Epidermal melanocyte (primary cell): ENCODE data around the gene ADM5.

Experiments
- DNase-seq: peaks from one replicate; pipeline ENCODE4 v3.0.0; 2011; ENCODE audit warnings: low spot score; ENCODE audit not compliant: insufficient read length

Gene ADM5

DNA sequence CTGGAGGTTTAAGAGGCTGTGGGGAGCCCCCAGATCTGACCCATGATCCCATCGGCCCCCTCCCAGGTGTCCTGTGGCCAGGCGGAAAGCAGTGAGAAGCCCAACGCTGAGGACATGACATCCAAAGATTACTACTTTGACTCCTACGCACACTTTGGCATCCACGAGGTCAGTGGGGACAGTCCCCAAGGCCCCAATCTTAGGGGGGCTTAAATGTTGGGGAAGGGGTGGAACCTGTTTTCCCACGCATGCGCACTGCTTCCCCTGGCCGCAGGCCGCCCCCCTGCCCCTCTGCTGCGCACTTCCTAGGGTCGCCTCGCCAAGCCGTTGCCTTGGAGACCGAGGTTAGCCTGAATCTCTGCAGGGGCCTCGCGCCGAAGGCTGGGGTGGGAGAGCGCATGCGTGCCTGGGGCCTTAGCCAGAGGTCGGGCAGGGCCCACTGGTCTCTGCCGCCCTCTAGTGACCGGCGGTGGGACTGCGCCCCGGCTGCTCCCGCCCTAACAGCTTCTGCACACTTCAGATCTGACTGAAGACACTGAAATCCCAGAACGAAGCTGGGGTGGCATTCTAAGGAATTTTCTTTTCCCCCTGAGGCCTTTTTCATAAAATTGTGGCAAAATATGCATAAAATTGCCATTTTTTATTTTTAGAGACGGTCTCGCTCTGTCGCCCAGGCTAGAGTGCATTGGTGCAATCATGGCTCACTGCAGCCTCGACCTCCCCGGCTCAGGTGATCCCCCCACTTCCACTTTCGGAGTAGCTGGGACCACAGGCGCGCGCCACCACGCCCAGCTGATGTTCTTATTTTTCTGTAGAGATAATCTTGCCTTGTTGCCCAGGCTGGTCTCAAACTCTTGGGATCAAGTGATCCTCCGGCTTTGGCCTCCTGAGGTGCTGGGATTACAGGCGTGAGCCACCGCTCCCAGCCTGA lies 8.7 kb upstream of the ADM5 start:
- DNase-seq = peak; percentile 97

DNA sequence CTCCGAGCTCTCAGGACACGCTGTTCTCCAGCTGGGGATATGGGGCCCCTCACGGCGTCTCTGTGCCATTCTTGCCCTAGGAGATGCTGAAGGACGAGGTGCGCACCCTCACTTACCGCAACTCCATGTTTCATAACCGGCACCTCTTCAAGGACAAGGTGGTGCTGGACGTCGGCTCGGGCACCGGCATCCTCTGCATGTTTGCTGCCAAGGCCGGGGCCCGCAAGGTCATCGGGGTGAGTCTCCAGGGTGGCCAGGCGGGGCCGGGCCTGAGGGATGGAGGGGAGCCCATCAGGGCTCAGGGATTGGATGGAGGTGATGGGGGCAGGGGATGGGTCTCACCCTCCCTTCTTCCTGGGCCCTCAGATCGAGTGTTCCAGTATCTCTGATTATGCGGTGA lies 7.6 kb upstream of the ADM5 start:
- no peak for DNase-seq

DNA sequence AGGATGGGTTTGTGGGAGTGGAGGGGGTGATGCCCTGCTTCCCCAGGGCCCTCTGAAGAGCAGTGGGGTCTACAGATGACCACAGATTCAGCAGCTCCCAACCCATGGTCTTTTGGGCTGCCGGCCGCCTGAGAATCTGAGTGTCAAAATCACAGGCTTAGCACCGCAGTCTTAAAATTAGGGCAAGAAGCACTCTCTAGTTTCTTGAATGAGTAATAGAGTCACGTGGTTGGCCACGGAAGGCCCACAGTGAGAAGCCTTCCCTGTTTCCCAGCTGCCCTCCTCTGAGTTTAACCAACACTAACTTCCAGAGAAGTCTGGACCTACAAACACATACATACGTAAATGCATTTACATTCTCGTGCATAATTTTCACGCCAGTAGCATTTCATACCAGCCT lies 7.1 kb upstream of the ADM5 start:
- DNase-seq = no peak

DNA sequence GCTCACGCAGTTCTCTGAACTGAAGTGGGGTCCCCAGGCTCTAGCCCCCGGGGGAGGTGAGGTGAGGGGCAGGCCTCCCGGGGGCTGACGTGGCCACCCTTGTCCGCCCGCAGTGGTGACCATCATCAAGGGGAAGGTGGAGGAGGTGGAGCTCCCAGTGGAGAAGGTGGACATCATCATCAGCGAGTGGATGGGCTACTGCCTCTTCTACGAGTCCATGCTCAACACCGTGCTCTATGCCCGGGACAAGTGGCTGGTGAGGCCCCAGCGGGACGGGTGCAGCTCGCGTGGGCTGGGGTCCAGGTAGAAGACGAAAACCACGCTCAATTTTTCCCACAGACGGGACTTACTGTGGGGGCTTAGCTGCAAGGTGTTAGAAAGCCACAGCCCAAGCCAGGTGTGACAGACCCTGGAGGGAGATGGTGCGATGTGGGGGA lies 5.6 kb upstream of the ADM5 start:
- no peak for DNase-seq

DNA sequence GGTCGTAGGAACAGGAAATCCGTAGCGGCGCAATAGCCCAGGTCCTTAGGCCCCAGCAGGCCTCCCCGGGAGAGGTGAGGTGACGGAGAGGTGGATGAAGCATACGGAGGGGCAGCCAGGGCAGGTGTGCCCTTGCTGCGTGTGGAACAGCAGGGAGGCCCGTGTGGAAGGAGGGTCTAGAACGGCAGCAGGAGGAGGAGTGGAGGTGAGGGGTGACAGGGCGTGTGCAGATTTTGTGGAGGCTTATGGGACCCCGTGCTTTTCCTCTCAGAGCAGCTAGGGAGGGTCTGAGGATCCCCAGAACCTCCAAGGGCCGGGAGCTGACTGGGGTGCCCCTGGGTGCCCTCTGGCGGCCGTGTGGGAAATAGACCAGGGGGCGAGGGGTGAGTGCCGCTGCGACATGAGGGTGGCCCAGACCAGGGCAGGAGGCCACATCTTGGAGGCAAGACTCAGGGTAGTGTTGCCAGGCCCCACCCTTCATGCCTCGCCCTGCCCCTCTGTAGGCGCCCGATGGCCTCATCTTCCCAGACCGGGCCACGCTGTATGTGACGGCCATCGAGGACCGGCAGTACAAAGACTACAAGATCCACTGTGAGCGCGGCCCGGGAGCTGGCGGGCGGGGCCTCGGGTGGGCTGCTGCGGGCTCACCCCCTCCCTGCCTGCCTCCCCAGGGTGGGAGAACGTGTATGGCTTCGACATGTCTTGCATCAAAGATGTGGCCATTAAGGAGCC lies 5.0 kb upstream of the ADM5 start:
- DNase-seq = no peak

DNA sequence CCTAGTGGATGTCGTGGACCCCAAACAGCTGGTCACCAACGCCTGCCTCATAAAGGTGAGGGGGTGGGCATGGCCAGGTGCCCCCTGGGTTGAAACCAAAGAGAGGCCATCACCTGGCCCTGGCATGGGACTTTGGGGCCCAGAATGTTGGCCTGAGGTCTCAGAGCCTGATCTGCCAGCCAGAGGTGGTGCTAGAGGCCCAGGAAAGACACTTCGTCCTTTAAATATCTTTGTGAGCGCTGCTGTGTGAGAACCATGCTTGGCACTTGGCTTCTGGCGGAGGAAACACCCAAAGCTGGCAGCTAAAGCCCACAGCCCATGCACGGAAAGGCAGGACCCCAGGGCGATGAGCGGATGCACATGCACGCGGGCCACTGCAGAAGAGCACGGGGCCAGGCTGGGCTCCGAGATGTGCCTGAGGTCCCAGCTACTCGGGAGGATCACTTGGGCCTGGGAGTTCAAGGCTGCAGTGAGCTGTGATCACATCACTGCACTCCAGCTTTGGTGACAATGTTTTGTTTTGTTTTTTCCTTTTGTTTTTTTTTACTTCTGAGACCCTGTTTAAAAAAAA lies 4.3 kb upstream of the ADM5 start:
- DNase-seq = no peak

DNA sequence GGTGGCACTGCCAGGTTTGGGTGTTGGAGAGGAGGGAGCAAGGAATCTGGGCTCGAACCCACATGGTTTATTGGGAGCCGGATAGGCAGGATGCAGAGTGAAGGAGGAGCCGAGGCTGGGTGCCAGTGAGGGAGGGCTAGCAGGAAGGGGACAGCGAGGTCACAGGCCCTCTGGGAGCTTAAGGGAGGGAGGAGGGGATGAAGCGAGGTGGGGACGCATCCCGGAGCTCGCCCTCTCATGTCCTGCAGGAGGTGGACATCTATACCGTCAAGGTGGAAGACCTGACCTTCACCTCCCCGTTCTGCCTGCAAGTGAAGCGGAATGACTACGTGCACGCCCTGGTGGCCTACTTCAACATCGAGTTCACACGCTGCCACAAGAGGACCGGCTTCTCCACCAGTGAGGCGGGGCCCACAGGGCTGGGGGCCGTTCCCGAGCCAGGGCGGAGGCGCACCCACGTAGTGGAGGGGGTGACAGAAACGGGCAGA lies 3.5 kb upstream of the ADM5 start:
- no peak for DNase-seq

DNA sequence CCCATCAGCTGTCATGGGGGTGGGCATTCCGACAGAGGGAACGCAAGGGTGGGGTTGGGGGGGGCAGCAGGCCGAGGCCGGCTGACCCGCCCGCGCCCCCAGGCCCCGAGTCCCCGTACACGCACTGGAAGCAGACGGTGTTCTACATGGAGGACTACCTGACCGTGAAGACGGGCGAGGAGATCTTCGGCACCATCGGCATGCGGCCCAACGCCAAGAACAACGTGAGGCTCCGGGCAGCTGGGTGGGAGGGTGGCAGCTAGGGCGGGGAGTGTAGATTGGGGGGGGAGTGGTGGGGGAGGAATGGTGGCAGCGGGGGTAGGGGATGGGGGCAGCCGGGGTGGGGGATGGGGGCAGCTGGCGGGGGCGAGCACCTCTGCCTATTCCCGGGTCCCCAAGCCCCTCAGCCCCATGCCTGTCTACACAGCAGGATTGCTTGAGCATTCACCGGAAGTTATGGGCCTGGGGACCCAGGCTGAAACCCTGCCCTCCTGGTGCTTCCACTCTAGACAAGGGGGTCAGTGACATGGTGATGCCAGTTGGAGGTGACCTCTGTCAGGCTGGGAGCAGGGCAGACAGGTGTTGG lies 2.8 kb upstream of the ADM5 start:
- no peak for DNase-seq

DNA sequence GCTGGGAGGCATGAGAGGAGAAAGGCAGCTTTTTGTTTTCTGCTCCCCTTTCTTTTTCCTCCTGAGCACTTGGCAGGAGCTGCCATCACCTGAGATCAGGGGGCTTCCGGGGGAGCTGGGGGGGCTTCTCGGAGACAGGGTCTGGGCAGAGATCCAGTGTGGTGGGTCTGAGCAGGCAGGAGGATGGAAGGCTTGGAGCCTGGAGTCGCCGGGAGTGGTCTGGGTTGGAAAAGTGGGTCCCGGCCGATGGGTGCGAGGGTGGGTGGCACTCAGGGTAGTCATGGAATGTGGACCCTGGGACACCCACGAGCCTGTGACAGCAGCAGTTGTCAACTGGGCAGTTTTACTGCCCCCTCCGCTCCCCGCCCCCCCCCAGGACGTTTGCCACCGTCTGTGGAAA lies 2.2 kb upstream of the ADM5 start:
- DNase-seq = no peak

DNA sequence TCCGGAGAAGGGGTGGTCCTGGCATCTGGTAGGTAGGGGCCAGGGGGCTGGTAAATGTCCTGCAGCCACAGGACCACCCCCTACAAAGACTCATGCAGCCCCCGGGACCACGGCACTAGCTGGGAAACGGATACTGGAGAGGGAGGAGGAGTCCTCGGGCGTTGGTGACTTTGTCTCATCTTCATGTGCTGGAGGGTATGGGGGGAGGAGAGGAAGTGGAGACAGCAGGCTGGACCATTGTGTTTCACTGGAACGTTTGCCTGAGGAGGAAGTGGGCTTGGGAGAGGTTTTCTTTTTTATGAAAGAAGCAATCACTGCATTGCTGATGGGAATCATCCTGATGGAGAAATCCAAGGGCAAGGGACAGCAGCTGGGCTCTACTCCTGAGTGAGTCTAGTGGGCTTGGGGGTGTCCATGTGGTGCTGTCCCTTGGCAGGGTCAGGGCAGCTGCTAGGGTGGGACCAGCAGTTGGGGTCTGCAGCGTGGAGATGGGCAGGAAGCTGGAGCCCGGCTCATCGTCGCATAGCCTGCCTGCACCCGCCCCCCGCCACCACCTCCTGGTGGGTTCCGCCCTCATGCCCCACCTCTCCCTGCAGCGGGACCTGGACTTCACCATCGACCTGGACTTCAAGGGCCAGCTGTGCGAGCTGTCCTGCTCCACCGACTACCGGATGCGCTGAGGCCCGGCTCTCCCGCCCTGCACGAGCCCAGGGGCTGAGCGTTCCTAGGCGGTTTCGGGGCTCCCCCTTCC lies 1.7 kb upstream of the ADM5 start:
- no peak for DNase-seq

DNA sequence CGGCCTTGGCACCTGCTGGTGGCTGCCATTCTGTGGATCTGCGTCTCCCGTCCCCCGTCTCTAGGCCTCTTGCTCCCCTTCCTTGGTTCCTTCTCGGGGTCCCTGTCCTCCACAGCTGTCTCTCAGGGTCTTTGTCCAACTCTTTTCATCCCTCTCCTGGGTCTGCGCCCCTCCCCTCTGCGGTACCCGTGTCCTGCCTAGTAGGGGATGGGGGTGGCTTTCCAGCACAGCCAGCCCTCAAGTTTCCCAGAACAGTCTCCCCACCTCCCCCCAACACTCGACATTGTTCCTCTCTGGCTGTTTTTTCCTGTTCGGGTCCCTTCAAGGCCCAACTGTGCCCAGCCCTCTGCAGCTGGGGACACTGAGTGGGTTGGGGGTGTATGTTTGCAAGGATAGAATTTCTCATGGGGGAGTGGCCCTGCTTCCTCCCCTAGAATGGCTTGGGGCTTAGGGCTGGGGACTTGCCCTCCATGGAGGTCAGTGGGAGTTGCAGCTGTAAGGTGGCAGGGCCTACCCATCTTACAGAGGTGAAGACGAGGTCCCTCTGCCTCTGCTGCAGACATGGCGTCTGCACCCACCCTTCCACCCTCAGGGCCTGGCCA lies 762 bp upstream of the ADM5 start:
- DNase-seq = no peak

DNA sequence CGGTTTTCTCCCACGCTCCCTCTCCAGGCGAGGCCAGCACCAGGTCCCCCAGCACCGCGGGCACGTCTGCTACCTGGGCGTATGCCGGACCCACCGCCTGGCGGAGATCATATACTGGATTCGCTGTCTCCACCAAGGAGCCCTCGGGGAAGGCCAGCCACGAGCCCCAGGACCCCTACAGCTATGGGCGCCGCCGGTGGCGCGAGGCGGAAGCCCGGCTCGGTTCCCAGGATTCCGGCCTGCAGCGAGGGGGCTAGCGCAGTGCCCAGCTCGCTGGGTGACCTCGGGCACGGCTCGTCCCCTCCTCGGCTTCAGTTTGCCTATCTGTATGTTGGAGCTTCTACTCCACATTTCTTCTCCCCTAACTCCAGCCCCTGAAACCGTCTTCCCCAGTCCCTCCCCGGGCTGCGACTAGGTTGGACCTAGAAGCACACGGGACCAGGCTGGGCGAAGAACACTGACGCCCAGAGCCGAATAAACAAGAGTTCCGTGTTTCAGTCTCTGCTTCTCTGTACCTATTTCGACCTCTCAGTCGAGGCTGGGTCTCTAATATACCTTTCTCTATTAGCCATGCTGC lies 773 bp downstream of the ADM5 start:
- no peak for DNase-seq

DNA sequence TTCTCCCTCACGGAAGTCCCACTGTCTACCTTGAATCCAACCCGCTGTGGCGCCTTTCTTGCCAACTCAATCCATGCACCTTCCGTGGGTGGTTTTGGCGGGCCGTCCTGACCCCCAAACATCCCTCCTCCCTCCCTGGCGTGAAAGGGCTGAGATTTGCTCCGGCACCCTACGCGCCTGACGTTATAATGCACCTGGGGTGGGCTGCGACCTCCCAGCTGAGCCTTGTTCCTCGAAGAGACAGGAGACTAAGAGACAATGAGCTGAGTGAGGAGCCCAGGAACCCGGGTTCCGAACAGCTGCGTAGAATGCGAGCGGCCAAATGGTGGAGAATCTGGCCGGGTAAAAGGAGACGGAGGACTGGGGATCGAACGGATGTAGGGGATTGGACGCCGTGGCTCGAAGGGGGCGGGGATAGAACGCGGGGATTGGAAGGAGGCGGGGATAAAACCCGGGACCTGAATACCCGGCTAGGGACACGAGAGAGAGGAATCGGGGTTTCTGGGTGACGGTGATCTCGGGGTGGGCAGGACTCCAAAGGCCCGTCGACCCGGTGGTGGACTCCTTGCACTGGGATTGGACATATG lies 1.4 kb downstream of the ADM5 start, which contains the start of gene CPT1C:
TSS of gene CPT1C (plus strand) at position 461 of the 587 bp plus-strand sequence. CDS start 1,137 bp downstream, outside the sequence.
- DNase-seq = peak; percentile 100

DNA sequence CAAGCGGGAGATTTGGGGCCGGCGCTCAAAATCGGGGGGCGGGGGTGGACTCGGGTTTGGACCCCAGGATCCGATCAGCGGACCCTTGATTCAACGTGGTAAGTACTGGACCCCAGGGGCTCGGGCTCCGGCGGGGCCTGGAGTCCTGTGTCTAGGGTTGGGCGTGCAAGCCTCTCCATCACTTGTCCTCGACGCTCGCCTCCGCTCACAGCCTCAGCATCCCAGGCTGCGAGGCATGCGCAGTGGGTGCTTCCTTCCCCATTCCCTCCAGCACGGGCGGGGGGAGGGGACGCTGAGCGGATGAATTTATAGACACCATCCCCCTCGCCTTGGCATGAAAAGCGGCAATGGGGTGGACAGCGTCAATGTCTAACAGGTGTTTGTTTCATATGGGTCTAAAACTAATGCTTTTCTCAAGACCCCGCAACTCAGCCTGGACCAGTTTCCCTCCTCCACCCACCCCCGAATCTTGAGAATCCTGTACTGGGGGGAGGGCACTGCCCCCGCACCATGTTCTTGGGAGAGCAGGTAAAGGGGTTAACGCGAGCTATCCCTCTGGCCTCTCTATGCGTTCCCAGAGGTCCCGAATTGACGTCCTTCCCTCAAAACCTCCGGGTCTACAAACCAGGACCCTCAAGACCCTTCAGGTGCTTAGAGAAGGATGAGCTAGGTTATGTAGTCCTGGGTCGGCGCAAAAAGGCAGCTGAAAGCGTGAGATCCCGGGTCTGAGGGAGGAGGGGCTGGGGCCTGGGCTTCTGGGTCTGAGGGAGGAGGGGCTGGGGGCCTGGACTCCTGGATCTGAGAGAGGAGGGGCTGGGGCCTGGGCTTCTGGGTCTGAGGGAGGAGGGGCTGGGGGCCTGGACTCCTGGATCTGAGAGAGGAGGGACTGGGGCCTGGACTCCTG lies 2.1 kb downstream of the ADM5 start:
- DNase-seq = peak; percentile 94

DNA sequence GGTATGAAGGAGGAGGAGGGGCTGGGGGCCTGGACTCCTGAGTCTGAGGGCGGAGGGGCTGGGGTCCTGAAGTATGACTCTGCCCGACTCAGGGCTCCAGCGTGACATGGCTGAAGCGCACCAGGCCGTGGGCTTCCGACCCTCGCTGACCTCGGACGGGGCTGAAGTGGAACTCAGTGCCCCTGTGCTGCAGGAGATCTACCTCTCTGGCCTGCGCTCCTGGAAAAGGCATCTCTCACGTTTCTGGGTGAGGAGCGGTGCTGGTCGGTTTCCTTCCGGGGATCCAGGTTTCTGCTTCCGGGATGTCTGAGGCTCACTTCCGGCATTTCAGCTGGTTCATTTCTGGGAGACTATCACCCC lies 2.7 kb downstream of the ADM5 start:
- no peak for DNase-seq

DNA sequence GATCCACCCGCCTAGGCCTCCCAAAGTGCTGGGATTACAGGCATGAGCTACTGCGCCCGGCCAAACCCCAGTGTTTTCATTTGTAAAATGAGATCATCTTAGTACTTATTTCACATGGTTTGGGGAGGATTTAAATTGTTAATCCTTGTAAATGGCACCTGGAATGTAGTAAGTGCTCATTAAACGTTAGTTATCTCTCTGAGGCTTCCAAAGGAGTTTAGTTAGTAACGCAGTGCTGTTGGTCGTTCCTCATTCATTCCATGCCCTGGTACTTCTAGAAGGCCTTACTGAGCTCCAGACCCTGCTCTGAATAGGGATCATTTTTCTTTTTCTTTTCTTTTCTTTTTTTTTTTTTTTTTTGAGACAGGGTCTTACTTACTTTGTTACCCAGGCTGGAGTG lies 6.7 kb downstream of the ADM5 start:
- no peak for DNase-seq

DNA sequence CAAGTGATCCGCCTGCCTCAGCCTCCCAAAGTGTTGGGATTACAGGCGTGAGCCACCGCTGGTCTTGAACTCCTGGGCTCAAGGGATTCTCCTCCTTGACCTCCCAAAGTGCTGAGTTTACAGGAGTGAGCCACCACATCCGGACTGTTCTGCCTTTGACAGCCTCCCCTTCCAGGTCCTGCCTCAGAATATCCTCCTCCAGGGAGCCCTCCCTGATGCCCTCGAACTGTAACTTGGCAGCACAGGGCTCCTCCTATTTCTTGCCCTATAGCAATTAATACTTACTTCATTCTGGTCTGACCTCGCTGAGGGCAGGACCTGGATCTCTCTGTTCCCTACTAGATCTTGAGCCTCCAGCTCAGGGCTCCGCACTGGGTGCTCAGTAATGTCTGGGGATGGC lies 7.5 kb downstream of the ADM5 start:
- DNase-seq = no peak

DNA sequence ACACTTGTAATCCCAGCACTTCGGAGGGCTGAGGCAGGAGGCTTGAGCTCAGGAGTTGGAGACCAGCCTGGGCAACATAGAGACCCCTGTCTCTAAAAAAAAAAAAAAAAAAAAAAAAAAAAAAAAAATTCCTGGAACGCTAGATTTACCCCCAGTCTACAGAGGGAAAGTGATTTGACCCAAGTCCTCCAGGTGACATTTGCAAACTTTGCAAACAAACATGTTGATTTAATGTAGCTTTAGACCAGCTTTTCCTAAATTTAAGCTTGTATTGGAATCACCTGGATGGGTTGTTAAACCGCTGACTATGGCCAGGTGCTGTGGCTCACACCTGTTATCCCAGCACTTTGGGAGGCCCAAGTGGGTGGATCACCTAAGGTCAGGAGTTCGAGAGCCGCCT lies 10.0 kb downstream of the ADM5 start:
- no peak for DNase-seq

DNA sequence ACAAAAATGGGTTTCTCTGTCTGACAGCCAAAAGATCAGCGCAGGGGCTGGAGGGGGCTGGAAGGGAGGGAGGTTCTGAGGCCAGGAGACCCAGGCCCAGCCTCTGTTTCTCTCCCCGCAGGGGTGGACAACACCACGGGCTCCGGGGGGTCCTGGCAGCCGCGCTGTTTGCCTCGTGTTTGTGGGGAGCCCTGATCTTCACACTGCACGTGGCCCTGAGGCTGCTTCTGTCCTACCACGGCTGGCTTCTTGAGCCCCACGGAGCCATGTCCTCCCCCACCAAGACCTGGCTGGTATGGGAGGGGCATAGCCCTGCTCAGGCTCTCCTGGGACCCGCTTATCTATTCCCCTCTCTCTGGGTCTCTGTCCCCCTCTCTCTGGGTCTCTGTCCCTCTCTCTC lies 11.2 kb downstream of the ADM5 start:
- DNase-seq = no peak
